Rectal smooth muscle tissue (tissue), 1 donor: ENCODE results near the gene FBXL7.

Experiments used
- H3K27ac ChIP-seq: one replicate; pipeline ENCODE4 v1.7.0; 2013; ENCODE audit warnings: low read depth, low read length, inconsistent platforms
- H3K27me3 ChIP-seq: one replicate; pipeline ENCODE4 v1.7.0; 2013; ENCODE audit warnings: low read length; ENCODE audit not compliant: control insufficient read depth, insufficient read depth
- H3K36me3 ChIP-seq: one replicate; pipeline ENCODE4 v1.7.0; 2013; ENCODE audit warnings: low read length; ENCODE audit not compliant: control insufficient read depth, insufficient read depth
- H3K4me1 ChIP-seq: one replicate; pipeline ENCODE4 v1.7.0; 2013; ENCODE audit warnings: low read length; ENCODE audit not compliant: control insufficient read depth, insufficient read depth
- H3K4me3 ChIP-seq: one replicate; pipeline ENCODE4 v1.7.0; 2013; ENCODE audit warnings: low read length
- H3K9ac ChIP-seq: one replicate; pipeline ENCODE4 v1.7.0; 2013; ENCODE audit warnings: low read length

FBXL7 gene

DNA sequence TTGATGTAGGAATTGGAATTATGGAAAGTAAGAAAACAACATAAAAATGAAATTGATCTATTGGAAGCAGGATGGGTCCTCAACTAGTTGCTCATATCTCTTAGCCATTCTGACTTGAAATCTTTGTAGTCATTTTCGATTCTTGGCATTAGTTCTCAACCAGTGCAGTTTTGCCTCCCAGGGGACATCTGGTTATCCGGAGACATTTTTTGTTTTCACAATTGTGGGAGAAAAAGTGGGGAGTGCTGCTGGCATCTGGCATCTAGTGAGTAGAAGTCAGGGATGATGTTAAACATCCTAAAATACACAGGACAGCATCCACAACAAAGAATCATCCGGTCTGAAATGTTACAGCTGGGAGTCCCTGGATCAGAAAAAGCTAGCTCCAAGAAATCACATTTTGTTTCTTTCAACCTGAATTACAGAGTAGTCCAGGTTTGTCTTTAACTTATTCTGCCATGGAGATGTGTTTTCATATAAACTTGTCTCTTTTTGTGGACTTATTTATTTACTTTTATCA, 74.9 kb downstream of the FBXL7 start:
- H3K4me3 ChIP-seq: no peak overlapping the region
- no peak overlapping the region for H3K27ac ChIP-seq
- no peaks in the 10 kb centered on the region for H3K27me3 ChIP-seq
- no peak overlapping the region for H3K9ac ChIP-seq
- no peaks in the 10 kb centered on the region for H3K36me3 ChIP-seq
- H3K4me1 ChIP-seq: peaks cover 16% of the 10 kb centered on the region

DNA sequence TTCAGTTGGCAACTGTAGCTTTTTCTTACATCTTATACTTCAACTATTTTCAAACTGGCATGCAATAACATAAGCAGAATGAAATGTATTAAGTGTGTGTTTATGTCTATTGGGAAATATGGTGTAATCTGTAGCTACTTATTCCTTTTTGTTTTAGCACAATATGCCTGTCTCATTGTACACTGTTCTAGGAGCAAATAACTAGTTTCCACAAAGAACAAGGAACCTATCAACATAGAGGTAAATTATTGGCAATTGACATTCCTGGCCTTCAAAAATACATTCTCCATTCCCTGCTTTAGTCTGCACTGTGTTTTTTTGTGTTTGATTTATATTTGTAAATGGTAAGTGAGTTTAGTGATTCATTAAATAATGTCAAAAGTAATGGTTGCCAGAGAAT, 75.7 kb downstream of the FBXL7 start:
- no peak overlapping the region for H3K27ac ChIP-seq
- peaks cover 16% of the 10 kb centered on the region for H3K4me1 ChIP-seq
- H3K4me3 ChIP-seq: no peak overlapping the region

DNA sequence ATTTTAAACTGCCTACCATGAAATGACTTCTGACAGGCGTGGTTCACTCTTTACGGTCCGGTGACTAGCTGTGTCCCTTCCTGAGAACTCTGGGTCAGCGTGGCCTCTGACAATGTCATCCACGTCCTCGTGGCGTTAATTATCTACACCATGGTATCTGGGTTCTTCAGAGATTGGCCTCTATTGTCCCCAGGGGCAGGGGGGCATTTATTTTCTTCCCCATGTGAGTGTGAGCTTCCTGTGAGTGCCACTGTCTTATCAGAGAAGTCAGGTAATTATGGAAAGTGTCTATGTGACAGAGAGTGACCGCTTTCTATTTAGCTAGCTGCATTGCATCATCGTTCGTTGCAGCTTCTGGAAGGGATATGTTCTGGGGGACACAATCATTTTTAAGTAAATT, 77.2 kb downstream of the FBXL7 start:
- H3K27ac ChIP-seq: no peak overlapping the region
- no peak overlapping the region for H3K4me3 ChIP-seq
- H3K27me3 ChIP-seq: no peaks in the 10 kb centered on the region
- H3K36me3 ChIP-seq: no peaks in the 10 kb centered on the region
- H3K9ac ChIP-seq: no peak overlapping the region
- H3K4me1 ChIP-seq: peaks cover 16% of the 10 kb centered on the region

More for the DNA sequence above, 75.7 kb downstream of the FBXL7 start:
- H3K9ac ChIP-seq: no peak overlapping the region
- H3K36me3 ChIP-seq: no peaks in the 10 kb centered on the region
- H3K27me3 ChIP-seq: no peaks in the 10 kb centered on the region

DNA sequence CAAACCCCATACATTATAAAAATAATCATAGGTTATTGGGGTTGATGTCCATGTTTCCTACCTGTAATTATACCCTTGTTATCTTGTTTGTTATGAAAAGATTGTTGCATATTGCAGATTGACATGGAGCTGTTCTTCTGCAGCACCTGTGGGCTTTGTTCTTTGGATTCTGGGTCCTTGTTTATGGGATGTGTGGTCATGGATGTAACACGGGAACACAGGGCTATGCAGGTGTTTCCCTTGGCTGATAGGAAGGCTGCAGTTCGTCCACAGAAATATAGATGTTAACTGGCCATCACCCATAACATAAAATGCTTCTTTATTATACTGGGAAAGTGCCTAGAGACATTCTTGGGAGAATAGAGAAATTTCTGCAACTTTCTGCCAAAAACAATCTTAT, 77.9 kb downstream of the FBXL7 start:
- no peaks in the 10 kb centered on the region for H3K36me3 ChIP-seq
- no peak overlapping the region for H3K4me3 ChIP-seq
- no peak overlapping the region for H3K27ac ChIP-seq
- H3K4me1 ChIP-seq: peaks cover 16% of the 10 kb centered on the region
- no peak overlapping the region for H3K9ac ChIP-seq
- no peaks in the 10 kb centered on the region for H3K27me3 ChIP-seq

DNA sequence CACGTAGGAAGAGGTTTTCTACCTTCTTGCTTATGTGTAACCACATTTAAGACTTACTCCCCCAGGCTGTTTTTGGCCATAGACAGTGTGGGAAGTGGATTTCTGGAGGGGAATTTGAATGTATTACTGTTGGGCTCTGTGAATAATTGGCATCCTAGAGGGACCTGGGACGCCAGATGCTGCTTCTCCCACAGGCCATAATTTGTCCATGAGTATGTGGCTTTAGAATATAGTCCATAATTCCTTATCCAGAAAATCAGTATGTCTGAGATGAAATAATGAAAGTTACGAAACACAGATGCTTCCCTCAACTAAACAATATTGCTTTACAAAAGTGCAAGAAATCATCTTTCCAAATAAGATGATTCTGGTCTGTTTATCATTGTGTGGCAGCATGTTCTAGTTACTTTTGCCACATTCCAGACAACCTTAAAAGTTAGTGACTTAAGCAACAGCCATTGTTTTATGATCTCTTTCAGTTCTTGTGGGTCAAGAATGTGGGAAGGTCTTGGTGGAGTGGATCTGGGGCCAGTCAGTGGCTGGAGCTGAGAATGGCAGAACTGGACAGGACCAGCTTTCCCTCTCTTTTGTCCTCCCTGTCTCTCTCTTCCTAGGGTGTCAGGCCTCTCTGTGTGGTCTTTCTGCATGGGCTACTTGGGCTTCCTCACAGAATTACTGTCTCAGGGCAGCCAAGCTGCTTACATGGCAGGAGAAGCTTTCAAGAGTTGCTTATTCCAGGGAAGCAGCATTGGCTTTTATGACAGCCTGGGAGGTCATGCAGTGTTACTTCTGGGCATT, 79.4 kb downstream of the FBXL7 start:
- no peak overlapping the region for H3K27ac ChIP-seq
- H3K9ac ChIP-seq: no peak overlapping the region
- peaks cover 15% of the 10 kb centered on the region for H3K4me1 ChIP-seq
- no peak overlapping the region for H3K4me3 ChIP-seq
- no peaks in the 10 kb centered on the region for H3K27me3 ChIP-seq
- no peaks in the 10 kb centered on the region for H3K36me3 ChIP-seq

DNA sequence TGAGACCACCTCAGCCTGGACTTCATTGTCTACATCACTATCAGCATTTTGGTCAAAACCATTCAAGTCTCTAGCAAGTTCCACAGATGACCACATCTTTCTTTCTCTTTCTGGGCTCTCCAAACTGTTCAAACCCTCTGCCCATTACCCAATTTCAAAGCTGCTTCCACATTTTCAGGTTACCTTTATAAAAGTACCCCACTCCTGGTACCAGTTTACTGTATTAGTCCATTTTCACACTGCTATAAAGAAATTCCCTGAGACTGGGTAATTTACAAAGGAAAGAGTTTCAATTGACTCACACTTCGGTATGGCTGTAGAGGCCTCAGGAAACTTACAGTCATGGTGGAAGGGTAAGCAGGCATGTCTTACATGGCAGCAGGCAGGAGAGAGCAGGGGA, 84.5 kb downstream of the FBXL7 start:
- Histone ChIP-seq H3K27me3 (no peaks in the 10 kb centered on the region), H3K4me1 (no peaks in the 10 kb centered on the region), H3K27ac (no peak overlapping the region), H3K9ac (no peak overlapping the region), H3K36me3 (no peaks in the 10 kb centered on the region), H3K4me3 (no peak overlapping the region)

DNA sequence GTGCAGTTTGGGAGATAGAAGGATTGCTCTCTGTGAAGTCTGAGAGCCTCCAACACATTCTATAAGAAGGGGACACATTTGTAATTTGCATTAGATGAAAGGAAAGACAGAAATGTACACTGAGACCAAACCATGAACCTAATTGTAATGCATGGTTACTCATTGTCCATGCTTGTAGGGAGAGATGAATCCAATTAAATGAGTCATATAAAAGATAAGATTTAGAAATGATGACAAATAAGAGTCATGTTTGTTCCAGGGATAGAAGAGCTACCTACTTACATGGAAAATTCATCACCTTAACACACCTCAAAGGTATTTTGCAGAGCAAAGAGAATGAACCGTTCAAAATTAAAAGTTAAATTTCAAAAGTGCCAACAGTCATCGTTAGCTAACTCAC, 85.1 kb downstream of the FBXL7 start:
- Histone ChIP-seq H3K4me3 (no peak overlapping the region), H3K36me3 (no peaks in the 10 kb centered on the region), H3K27me3 (no peaks in the 10 kb centered on the region), H3K4me1 (no peaks in the 10 kb centered on the region), H3K9ac (no peak overlapping the region), H3K27ac (no peak overlapping the region)

DNA sequence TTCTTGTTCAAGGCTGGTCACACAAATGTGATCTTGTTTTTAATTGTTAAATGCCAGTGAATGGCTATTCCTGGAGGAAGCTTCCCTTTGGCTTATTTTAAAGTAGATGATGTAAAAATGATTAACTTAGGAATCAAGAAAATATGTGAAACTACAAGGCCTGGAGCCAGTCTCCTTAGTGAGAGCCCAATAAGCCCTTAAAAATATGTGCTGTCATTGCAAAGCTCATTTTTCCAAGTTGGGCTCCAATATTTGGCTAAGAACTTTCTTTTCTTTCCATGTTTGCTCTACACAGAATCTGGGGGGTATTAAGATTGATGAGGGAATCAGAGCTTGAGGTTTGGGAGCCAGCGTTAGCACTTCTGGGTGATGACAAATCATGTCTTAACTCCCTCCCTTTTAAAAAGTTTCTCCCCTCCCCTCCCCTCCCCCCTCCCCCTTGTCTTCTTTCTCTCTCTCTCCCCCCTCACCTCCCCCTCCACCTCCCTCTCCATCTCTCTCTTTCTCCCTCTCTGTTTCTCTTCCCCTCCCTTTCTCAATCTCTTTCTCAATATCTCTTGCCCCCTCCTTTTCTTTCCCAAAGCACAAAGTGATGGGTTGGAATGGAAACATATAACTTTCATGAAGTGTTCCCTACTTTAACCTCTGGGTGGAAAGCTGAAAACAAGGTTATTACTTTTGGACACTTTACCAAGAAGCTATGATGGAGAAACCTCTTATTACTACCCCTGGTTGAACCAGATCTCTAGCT, 86.0 kb downstream of the FBXL7 start:
- H3K27ac ChIP-seq: no peak overlapping the region
- H3K9ac ChIP-seq: no peak overlapping the region
- H3K4me1 ChIP-seq: no peaks in the 10 kb centered on the region
- no peak overlapping the region for H3K4me3 ChIP-seq
- no peaks in the 10 kb centered on the region for H3K27me3 ChIP-seq
- H3K36me3 ChIP-seq: no peaks in the 10 kb centered on the region

DNA sequence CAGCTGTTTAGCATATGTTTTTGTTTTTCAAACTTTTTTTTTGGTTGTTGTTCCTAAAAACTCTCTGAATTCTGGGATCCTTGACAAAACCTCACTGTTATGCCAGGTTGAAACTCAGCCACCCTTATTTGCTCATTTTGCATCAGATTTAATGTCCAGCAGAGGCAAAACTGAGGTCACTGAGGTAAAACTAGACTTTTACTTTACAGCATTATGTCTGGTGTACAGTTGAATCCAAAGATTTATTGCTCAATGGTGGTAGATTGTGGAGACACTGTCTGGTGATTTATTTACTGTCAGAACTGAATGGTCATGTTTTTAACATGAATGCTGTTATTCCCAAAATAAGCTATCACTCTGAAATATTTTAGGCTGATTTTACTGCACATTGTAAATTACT, 87.9 kb downstream of the FBXL7 start:
- Histone ChIP-seq H3K27me3 (no peaks in the 10 kb centered on the region), H3K36me3 (no peaks in the 10 kb centered on the region), H3K4me3 (no peak overlapping the region), H3K4me1 (no peaks in the 10 kb centered on the region), H3K9ac (no peak overlapping the region), H3K27ac (no peak overlapping the region)

DNA sequence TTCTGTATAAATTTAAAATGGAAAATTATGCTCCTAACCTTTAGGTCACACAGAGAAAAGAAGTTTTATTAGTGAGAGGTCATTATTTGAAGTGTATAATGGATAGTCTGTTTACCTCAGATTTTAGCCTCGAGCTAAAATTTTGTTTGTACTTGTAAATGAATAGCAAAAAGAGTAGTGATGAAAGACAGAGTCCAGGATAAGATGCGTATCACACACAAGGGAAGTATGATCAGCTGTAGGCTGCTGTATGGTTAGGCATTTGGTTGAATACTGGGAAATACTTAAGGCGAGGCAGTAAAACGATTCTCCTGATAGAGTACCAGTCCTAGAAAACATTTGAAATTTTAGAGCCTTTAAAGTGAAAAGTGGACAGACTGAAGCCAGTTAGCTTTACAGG, 92.7 kb downstream of the FBXL7 start:
- Histone ChIP-seq H3K36me3 (no peaks in the 10 kb centered on the region), H3K27me3 (no peaks in the 10 kb centered on the region), H3K27ac (no peak overlapping the region), H3K4me3 (no peak overlapping the region), H3K4me1 (no peaks in the 10 kb centered on the region), H3K9ac (no peak overlapping the region)

DNA sequence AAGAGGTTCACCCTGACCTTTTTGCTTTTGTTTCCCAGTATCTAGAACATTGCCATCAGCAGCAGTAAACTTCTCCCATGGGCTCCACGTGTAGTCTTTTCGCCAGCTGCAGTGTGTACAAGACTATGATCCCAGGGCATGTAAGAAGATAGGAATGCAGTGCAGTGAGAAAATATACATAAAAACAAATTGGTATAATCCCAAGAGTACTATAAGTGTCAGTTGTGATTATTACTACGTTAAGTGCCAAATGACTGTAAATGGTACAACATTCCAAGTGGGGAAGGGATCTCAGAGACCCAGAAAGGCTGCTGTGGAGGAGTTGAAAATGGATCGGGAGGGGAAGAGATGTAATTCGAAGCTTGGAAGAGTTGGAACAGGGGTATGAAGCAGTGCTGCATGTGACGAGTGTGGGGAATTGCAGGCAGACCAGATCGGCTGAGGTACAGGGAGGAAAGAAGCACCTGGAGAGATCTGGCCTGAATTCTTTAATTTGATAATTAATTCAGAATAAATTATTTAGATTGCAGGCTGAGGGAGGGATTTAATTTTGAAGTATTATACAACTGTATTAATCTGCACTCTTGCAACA, 95.1 kb downstream of the FBXL7 start:
- Histone ChIP-seq H3K27ac (no peak overlapping the region), H3K4me3 (no peak overlapping the region), H3K36me3 (no peaks in the 10 kb centered on the region), H3K9ac (no peak overlapping the region), H3K4me1 (no peaks in the 10 kb centered on the region), H3K27me3 (no peaks in the 10 kb centered on the region)

DNA sequence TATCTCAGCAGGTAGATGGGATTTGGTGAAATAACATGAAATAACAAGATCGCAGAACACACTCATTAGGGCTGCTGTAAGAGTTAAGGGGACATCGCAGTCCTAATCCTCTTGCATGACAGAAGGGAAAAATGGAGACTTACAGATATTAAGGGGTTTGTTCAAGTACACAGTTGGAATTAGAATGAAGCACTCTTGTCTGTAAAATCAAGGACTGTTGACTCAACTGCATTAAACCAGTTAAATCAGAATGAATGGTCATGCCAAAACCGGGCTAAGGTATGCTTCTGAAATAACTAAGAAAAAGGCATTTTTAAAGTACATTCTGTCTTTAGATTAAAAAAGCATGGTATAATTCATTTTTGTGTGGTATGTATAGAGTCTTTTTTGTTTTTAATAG, 95.9 kb downstream of the FBXL7 start:
- H3K4me3 ChIP-seq: no peak overlapping the region
- H3K27me3 ChIP-seq: no peaks in the 10 kb centered on the region
- H3K27ac ChIP-seq: no peak overlapping the region
- no peak overlapping the region for H3K9ac ChIP-seq
- H3K4me1 ChIP-seq: no peaks in the 10 kb centered on the region
- no peaks in the 10 kb centered on the region for H3K36me3 ChIP-seq
